Lung (tissue), 12 donors: Measurements from ENCODE around the gene PM20D1. TPM values are rescaled to one million over a fixed set of nuclear protein-coding genes. Genes with fewer than 3 reads are reported as not detected.

Source experiments
- ATAC-seq: fragments of 200-7000 bp; cut with Tn5 transposase; one replicate; pipeline ENCODE4 v1.9.1; 2020; ENCODE audit warnings: moderate number of reproducible peaks; ENCODE audit not compliant: insufficient read depth, low FRiP score
- DNase-seq, 3 donors: peaks; one replicate each; pipeline ENCODE4 v3.0.0-alpha.2; 2013 to 2017
- H3K27ac ChIP-seq, 2 donors: one replicate each; pipeline ENCODE4 v1.5.1; 2013; ENCODE audit warnings: mild to moderate bottlenecking in 2 of 2, moderate library complexity in 2 of 2, control low read depth in 1 of 2, inconsistent platforms in 1 of 2, low read depth in 1 of 2, low read length in 1 of 2
- H3K27me3 ChIP-seq, 3 donors: one replicate each; pipeline ENCODE4 v1.5.1; 2013; ENCODE audit warnings: low read length in 2 of 3; ENCODE audit not compliant: control insufficient read depth in 3 of 3, insufficient read depth in 3 of 3
- H3K36me3 ChIP-seq, 4 donors: one replicate each; pipeline ENCODE4 v1.5.1; 2013; ENCODE audit warnings: low read length in 4 of 4, mild to moderate bottlenecking in 1 of 4, moderate library complexity in 1 of 4; ENCODE audit not compliant: control insufficient read depth in 4 of 4, insufficient read depth in 4 of 4
- H3K4me1 ChIP-seq, 5 donors: one replicate each; pipeline ENCODE4 v1.5.1; 2013; ENCODE audit warnings: low read length in 5 of 5, mild to moderate bottlenecking in 2 of 5, moderate library complexity in 1 of 5; ENCODE audit not compliant: control insufficient read depth in 5 of 5, insufficient read depth in 5 of 5
- H3K4me3 ChIP-seq: one replicate; pipeline ENCODE4 v1.5.1; 2013; ENCODE audit warnings: mild to moderate bottlenecking, control low read depth, moderate library complexity
- H3K9ac ChIP-seq, 2 donors: one replicate each; pipeline ENCODE4 v1.5.1; 2013; ENCODE audit warnings: low read length in 2 of 2, control low read depth in 1 of 2; ENCODE audit not compliant: insufficient read depth in 1 of 2
- H3K9me3 ChIP-seq, 4 donors: one replicate each; pipeline ENCODE4 v1.5.1; 2013; ENCODE audit warnings: low read length in 3 of 4, mild to moderate bottlenecking in 1 of 4, moderate library complexity in 1 of 4; ENCODE audit not compliant: control insufficient read depth in 4 of 4, insufficient read depth in 3 of 4
- CTCF ChIP-seq: IDR thresholded peaks from 2 replicates; pipeline ENCODE4 v1.5.1; 2012; ENCODE audit warnings: mild to moderate bottlenecking; ENCODE audit errors: control extremely low read depth, extremely low read depth
- WGBS, 2 donors: extraction: QIAGEN DNeasy Blood & Tissue Kit; methylation state at CpG; one replicate each; pipeline ENCODE4 v1.1.7; 2013; 5-methylcytosine and 5-hydroxymethylcytosine counted together
- polyA plus RNA-seq, 2 donors: library from polyadenylated mRNA; stranded (reverse); fragments of 200-250 nt; gene quantifications; one replicate each; pipeline ENCODE4 v1.2.1, GENCODE V29; 2013
- total RNA-seq, 2 donors: library from RNA; depleted of rRNA in 1 of 2; stranded (reverse); fragments of >200 nt in 1 of 2; gene quantifications; one replicate each; pipeline ENCODE4 v1.2.1, GENCODE V29; 2014 to 2021
- donor health status: control.
- donor health status: control.
- donor health status: Bipolar disorder and iron deficiency.
- donor health status: healthy.
- donor health status: DM: yes; HTN: yes; CAD: no.

Gene PM20D1
- total and polyA plus RNA-seq, 4 donors = 0.06 to 0.48 (median 0.28) TPM; not detected in 1

GRCh38 chr1:205802060-205802459, 47.9 kb downstream of the PM20D1 start:
- H3K36me3 ChIP-seq = peaks cover 10 to 23% (median 11%) of the 10 kb centered on the region in 4 donors
- peaks cover 0 to 11% (median 4%) of the 10 kb centered on the region in 5 donors for H3K4me1 ChIP-seq
- peak overlapping the region in 1 of 2 donors; percentile 30 for H3K27ac ChIP-seq
- H3K9ac ChIP-seq = no peak overlapping the region
- no peak for TF ChIP-seq CTCF
- ATAC-seq (no peak), DNase-seq (no peak)
- H3K9me3 ChIP-seq = no peaks in the 10 kb centered on the region
- 87 to 96% methylated on average over 8 of the region's 8 CpGs for WGBS, 2 donors
- no peaks in the 10 kb centered on the region for H3K27me3 ChIP-seq
- no peak overlapping the region for H3K4me3 ChIP-seq

GRCh38 chr1:205800981-205801703, 48.8 kb downstream of the PM20D1 start:
- Histone ChIP-seq H3K9ac (no peak overlapping the region), H3K9me3 (no peaks in the 10 kb centered on the region), H3K27me3 (no peaks in the 10 kb centered on the region), H3K4me1 (peaks cover 0 to 11% (median 4%) of the 10 kb centered on the region in 5 donors), H3K4me3 (no peak overlapping the region), H3K27ac (peak overlapping the region in 1 of 2 donors; percentile 28), H3K36me3 (peaks cover 14 to 26% (median 17%) of the 10 kb centered on the region in 4 donors)
- 66 to 86% methylated on average over 7 of the region's 7 CpGs for WGBS, 2 donors
- no peak for ATAC-seq
- peak in 2 of 3 donors; percentile 36 to 78 for DNase-seq
- no peak for TF ChIP-seq CTCF

- TF ChIP-seq CTCF = no peak
- DNase-seq (peak in 1 of 3 donors; percentile 29), ATAC-seq (no peak)
- H3K36me3 ChIP-seq = peaks cover 14 to 33% (median 20%) of the 10 kb centered on the region in 4 donors
- H3K4me3 ChIP-seq = no peak overlapping the region
- 74 to 87% methylated on average over 7 of the region's 7 CpGs for WGBS, 2 donors
- H3K9ac ChIP-seq = no peak overlapping the region
- peaks cover 0 to 11% (median 3%) of the 10 kb centered on the region in 5 donors for H3K4me1 ChIP-seq
- no peaks in the 10 kb centered on the region for H3K27me3 ChIP-seq
- no peaks in the 10 kb centered on the region for H3K9me3 ChIP-seq
- H3K27ac ChIP-seq = no peak overlapping the region
These were observed 49.5 kb downstream of the PM20D1 start for GRCh38 chr1:205800427-205800826.

GRCh38 chr1:205798577-205798976, 51.4 kb downstream of the PM20D1 start:
- Histone ChIP-seq H3K36me3 (peaks cover 14 to 43% (median 30%) of the 10 kb centered on the region in 4 donors), H3K4me3 (no peak overlapping the region), H3K4me1 (peaks cover 0 to 11% (median 0%) of the 10 kb centered on the region in 5 donors), H3K27ac (no peak overlapping the region), H3K9me3 (no peaks in the 10 kb centered on the region), H3K27me3 (no peaks in the 10 kb centered on the region), H3K9ac (no peak overlapping the region)
- DNase-seq = no peak
- TF ChIP-seq CTCF = no peak
- no peak for ATAC-seq
- 74 to 90% methylated on average over 5 of the region's 5 CpGs for WGBS, 2 donors
